ENCODE data around the gene ANTXRL. TPM values are rescaled to one million over a fixed set of nuclear protein-coding genes. Genes with fewer than 3 reads are reported as not detected.

Gene ANTXRL
- total RNA-seq (2021; fragmentation: NEBNext Ultra II Directional; extraction: Animal tissue kit (Norgen Biotek cat#: 25700)) = not detected in 2 replicates
- not detected in 2 replicates for polyA plus RNA-seq (2011; rRNA removed)
- not detected for polyA plus RNA-seq (2011; cell fraction: cytosol; rRNA removed)
- not detected for polyA plus RNA-seq (2011; cell fraction: nucleus; rRNA removed)
- polyA plus RNA-seq (2012, experiment 1 of 2) = not detected in 4 replicates
- not detected for polyA plus RNA-seq (2012, experiment 2 of 2)
- polyA plus RNA-seq (2013, experiment 1 of 2) = not detected
- polyA plus RNA-seq (2013, experiment 2 of 2) = not detected
- not detected in 2 replicates for polyA minus RNA-seq (2011; rRNA and poly(A)+ RNA removed)
- polyA minus RNA-seq (2011; cell fraction: cytosol; rRNA and poly(A)+ RNA removed) = not detected
- not detected for polyA minus RNA-seq (2011; cell fraction: nucleus; rRNA and poly(A)+ RNA removed)
- long read RNA-seq, experiment 1 = 0 reads
- long read RNA-seq, experiment 2 = 0 reads

DNA sequence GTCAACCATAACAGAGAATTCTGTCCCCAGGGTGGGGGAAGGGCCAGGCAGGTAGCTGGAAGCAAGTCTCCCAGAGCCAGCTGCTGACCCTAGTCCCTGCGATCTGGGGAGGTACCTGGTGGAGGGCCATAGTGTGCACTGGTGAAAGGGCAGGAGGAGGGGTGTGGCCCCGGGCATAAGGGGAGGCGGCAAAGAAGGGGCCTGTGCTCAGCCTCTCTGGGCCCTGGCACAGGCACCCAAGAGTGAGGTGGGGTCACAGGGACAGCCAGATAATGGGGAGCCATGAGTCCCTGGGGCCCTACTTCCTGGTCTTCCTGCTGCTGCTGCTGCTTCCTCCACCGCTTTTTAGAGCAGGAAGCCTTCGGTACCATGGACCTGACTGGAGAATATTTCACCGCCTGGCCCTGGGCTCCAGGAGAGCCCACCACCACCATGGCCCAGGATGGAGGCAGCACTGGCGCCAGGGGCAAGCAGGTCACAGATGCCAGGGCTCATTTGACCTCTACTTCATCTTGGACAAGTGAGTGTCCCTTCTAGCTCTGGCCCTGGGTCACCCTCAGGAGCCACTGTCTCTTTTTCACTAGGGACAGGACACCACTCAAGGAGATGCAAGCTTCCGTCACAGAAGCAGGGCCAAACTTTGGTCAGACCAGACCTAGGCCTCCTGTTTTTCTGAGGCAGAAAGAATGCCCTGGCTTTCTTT, at the start of gene ANTXRL:
ANTXRL (plus strand) TSS at position 7 of the 703 bp plus-strand sequence; CDS start at position 273, 266 bp downstream.
- Histone ChIP-seq H3K23me2 (ENCODE audit: low read depth, low read length) (peaks cover 16% of the 10 kb centered on the region), H4K20me1 (replicated peaks in 1 of 2; ENCODE audit: control insufficient read depth in 1 of 2, insufficient read depth in 2 of 2, low read length in 2 of 2) (no peaks in the 10 kb centered on the region), H4K8ac (ENCODE audit: extremely low read depth, insufficient read depth, low read length) (no peak within 1 kb of the TSS; the same call in none of the 2 replicates), H3K9ac (replicated peaks in 1 of 4; ENCODE audit: extremely low read depth in 1 of 4, low read depth in 3 of 4, low read length in 3 of 4) (no peak within 1 kb of the TSS), H3K36me3 (ENCODE audit: control insufficient read depth in 2 of 4, insufficient read depth in 4 of 4, low read length in 3 of 4) (no peaks in the 10 kb centered on the region), H2BK120ac (replicated peaks; ENCODE audit: low read depth, low read length) (no peak within 1 kb of the TSS), H4K91ac (replicated peaks; ENCODE audit: insufficient read length, low read length) (no peak within 1 kb of the TSS), H3K79me1 (ENCODE audit: low read depth, low read length) (no peaks in the 10 kb centered on the region), H2AFZ (ENCODE audit: low read length) (no peak within 1 kb of the TSS), H3K23ac (ENCODE audit: insufficient read length) (no peak within 1 kb of the TSS), H3K18ac (ENCODE audit: extremely low read depth, low read length) (no peak within 1 kb of the TSS), H3K27me3 (replicated peaks in 1 of 4; ENCODE audit: control insufficient read depth in 3 of 4, extremely low read depth in 1 of 4, insufficient read depth in 3 of 4, low read length in 3 of 4) (peaks cover 16 to 32% (median 30%) of the 10 kb centered on the region in 4 experiments), H3K9me3 (ENCODE audit: insufficient read depth in 2 of 2, low read depth in 1 of 2, low read length in 1 of 2) (no peaks in the 10 kb centered on the region), H3K27ac (ENCODE audit: low read depth, low read length) (no peak within 1 kb of the TSS), H2BK12ac (ENCODE audit: low read depth, low read length) (no peak within 1 kb of the TSS), H3K79me2 (ENCODE audit: control insufficient read depth in 1 of 2, insufficient read depth in 2 of 2, low read length in 2 of 2) (no peaks in the 10 kb centered on the region), H2AK5ac (ENCODE audit: low read depth, low read length) (no peak within 1 kb of the TSS), H2BK20ac (ENCODE audit: low read length) (no peak within 1 kb of the TSS), H3K4ac (replicated peaks; ENCODE audit: insufficient read length, low read depth, low read length) (no peak within 1 kb of the TSS), H2BK15ac (ENCODE audit: low read length) (no peak within 1 kb of the TSS), H3K56ac (replicated peaks; ENCODE audit: insufficient read length, low read depth, low read length) (no peak within 1 kb of the TSS), H3K4me1 (replicated peaks in 1 of 4; ENCODE audit: control insufficient read depth in 3 of 4, insufficient read depth in 4 of 4, low read length in 3 of 4) (peaks cover 0 to 6% (median 2%) of the 10 kb centered on the region in 4 experiments; a peak in 6 of 7 replicates), H3K4me2 (ENCODE audit: insufficient read depth in 1 of 2, low read depth in 2 of 2, low read length in 2 of 2) (no peak within 1 kb of the TSS; a peak in 1 of 4 replicates), H2BK5ac (ENCODE audit: low read depth, low read length) (no peak within 1 kb of the TSS), H3K14ac (ENCODE audit: insufficient read length) (no peak within 1 kb of the TSS), H3K4me3 (ENCODE audit: extremely low read depth in 1 of 4, insufficient read depth in 2 of 4, low read depth in 3 of 4, low read length in 4 of 4) (no peak within 1 kb of the TSS), H4K5ac (ENCODE audit: insufficient read length, low read depth, low read length) (no peak within 1 kb of the TSS)
- ChIA-PET CTCF (ENCODE audit: partially characterized antibody) (interaction anchor here (0.8 to 1.1 kb wide), 3 partner anchors 12 to 257 kb away, joined by 3 read pairs; no protein-coding TSS in a partner anchor), POLR2A (ENCODE audit: partially characterized antibody) (no interaction called here)
- WGBS, 2 experiments (ENCODE audit: extremely low coverage in 1 of 2, insufficient coverage in 1 of 2, insufficient read length in 1 of 2, insufficient replicate concordance in 2 of 2, low coverage in 1 of 2, low lambda C conversion rate in 2 of 2, missing lambda C conversion rate in 1 of 2) = 93% methylated on average over 8 of the region's 8 CpGs; no CpG with 5 or more reads in 1 of the 2 experiments
- no peak for DNase-seq (ENCODE audit: low read depth in 1 of 2, low spot score in 2 of 2)
- FAIRE-seq = no peak
- TF ChIP-seq CBX5 (IDR thresholded peaks at IDR 0.05; ENCODE audit: low read depth, low read length) (no peak), PHF8 (conservative IDR thresholded peaks at IDR 0.05; ENCODE audit: low read depth, low read length) (no peak), NRF1 (IDR thresholded peaks at IDR 0.05; ENCODE audit: low read depth, low read length) (no peak), EZH2 (IDR thresholded peaks at IDR 0.05; ENCODE audit: low read depth, low read length, severe bottlenecking) (no peak), BACH1 (IDR thresholded peaks at IDR 0.05; ENCODE audit: low read length) (no peak), CEBPB (IDR thresholded peaks at IDR 0.05; ENCODE audit: low read depth, low read length) (no peak), TCF12 (IDR thresholded peaks at IDR 0.05; ENCODE audit: low read depth, low read length) (no peak)
- TF ChIP-seq, protein P1, sequence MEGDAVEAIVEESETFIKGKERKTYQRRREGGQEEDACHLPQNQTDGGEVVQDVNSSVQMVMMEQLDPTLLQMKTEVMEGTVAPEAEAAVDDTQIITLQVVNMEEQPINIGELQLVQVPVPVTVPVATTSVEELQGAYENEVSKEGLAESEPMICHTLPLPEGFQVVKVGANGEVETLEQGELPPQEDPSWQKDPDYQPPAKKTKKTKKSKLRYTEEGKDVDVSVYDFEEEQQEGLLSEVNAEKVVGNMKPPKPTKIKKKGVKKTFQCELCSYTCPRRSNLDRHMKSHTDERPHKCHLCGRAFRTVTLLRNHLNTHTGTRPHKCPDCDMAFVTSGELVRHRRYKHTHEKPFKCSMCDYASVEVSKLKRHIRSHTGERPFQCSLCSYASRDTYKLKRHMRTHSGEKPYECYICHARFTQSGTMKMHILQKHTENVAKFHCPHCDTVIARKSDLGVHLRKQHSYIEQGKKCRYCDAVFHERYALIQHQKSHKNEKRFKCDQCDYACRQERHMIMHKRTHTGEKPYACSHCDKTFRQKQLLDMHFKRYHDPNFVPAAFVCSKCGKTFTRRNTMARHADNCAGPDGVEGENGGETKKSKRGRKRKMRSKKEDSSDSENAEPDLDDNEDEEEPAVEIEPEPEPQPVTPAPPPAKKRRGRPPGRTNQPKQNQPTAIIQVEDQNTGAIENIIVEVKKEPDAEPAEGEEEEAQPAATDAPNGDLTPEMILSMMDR (IDR thresholded peaks at IDR 0.05; ENCODE audit: control extremely low read depth in 1 of 3, insufficient read depth in 1 of 3, low read depth in 1 of 3, low read length in 3 of 3) = no peak

Data from H1 (cell line).